ENCODE measurements around the gene SLC16A12. TPM values are rescaled to one million over a fixed set of nuclear protein-coding genes. Genes with fewer than 3 reads are reported as not detected.

Gene SLC16A12
- total and polyA plus RNA-seq, 4 donors, result 0.21 to 6.7 (median 0.54) TPM

Other genes starting within 250 kb of the SLC16A12 start
- gene IFIT2, start 233.5 kb downstream of the SLC16A12 start, total RNA-seq, result 10 to 100 TPM in 1 of 2 donors, 1 to 10 TPM in 1; 4.6 to 11.9 TPM
- 10 to 100 TPM; 10.8 to 11.3 TPM for gene IFIT2, start 233.5 kb downstream of the SLC16A12 start, polyA plus RNA-seq
- gene IFIT3, start 207.6 kb downstream of the SLC16A12 start, total RNA-seq, result 10 to 100 TPM; 14.2 to 19.0 TPM
- 10 to 100 TPM; 15.0 to 15.7 TPM for gene IFIT3, start 207.6 kb downstream of the SLC16A12 start, polyA plus RNA-seq
- gene IFIT1B, start 157.5 kb downstream of the SLC16A12 start, total RNA-seq, result under 1 TPM; 0.16 to 0.87 TPM
- not detected for gene IFIT1B, start 157.5 kb downstream of the SLC16A12 start, polyA plus RNA-seq
- gene IFIT1, start 143.0 kb downstream of the SLC16A12 start, total RNA-seq, result 10 to 100 TPM; 13.2 to 17.9 TPM
- gene IFIT1, start 143.0 kb downstream of the SLC16A12 start, polyA plus RNA-seq, result 10 to 100 TPM; 13.6 to 17.7 TPM
- 10 to 100 TPM; 18.5 to 19.0 TPM for gene IFIT5, start 121.0 kb downstream of the SLC16A12 start, total RNA-seq
- gene IFIT5, start 121.0 kb downstream of the SLC16A12 start, polyA plus RNA-seq, result 10 to 100 TPM; 13.3 to 14.3 TPM
- gene PANK1, start 109.6 kb upstream of the SLC16A12 start, total RNA-seq, result 1 to 10 TPM; 1.4 TPM
- gene PANK1, start 109.6 kb upstream of the SLC16A12 start, polyA plus RNA-seq, result 1 to 10 TPM; 4.5 to 4.8 TPM
- 1 to 10 TPM; 5.2 to 6.2 TPM for gene KIF20B, start 166.0 kb upstream of the SLC16A12 start, total RNA-seq
- gene KIF20B, start 166.0 kb upstream of the SLC16A12 start, polyA plus RNA-seq, result 1 to 10 TPM in 1 of 2 donors, under 1 TPM in 1; 0.72 to 2.1 TPM